MM.1S (cell line): ENCODE measurements around the gene SF3A2.
"Not testable (repeated sequence)": the region's sequence is repeated elsewhere in the genome, so short reads cannot be mapped to it uniquely, and the experiment has no call there.

Experiments used
- DNase-seq: peaks from one replicate; pipeline ENCODE4 v3.0.0-alpha.2; 2015
- H2AFZ ChIP-seq: fragments of 300-600 bp; sonication (generic); 2 replicates; pipeline ENCODE4 v1.6.0; 2016; ENCODE audit warnings: antibody characterized with exemption, low read length
- H3F3A ChIP-seq: fragments of 300-600 bp; sonication (generic); 2 replicates; pipeline ENCODE4 v1.6.1; 2016; ENCODE audit warnings: mild to moderate bottlenecking, antibody characterized with exemption, low read length, moderate library complexity, mixed read lengths; ENCODE audit not compliant: insufficient read depth
- H3K27ac ChIP-seq: fragments of 300-600 bp; sonication (generic); 2 replicates; pipeline ENCODE4 v1.5.1; 2016; ENCODE audit warnings: mild to moderate bottlenecking, low read length
- H3K27me3 ChIP-seq: fragments of 300-600 bp; sonication (generic); replicated peaks from 2 replicates; pipeline ENCODE4 v1.6.0; 2016; ENCODE audit warnings: low read length; ENCODE audit not compliant: insufficient read depth
- H3K36me3 ChIP-seq: fragments of 300-600 bp; sonication (generic); replicated peaks from 2 replicates; pipeline ENCODE4 v1.6.1; 2016; ENCODE audit warnings: mild to moderate bottlenecking, low read length, mixed read lengths; ENCODE audit not compliant: insufficient read depth
- H3K4me1 ChIP-seq: fragments of 300-600 bp; sonication (generic); 2 replicates; pipeline ENCODE4 v1.6.1; 2016; ENCODE audit warnings: low read length, mixed read lengths
- H3K4me2 ChIP-seq: fragments of 300-600 bp; sonication (generic); 2 replicates; pipeline ENCODE4 v1.6.0; 2016; ENCODE audit warnings: low read depth, low read length
- H3K4me3 ChIP-seq: fragments of 300-600 bp; sonication (generic); 2 replicates; pipeline ENCODE4 v1.5.1; 2016; ENCODE audit warnings: low read length, mixed read lengths
- H3K79me2 ChIP-seq: fragments of 300-600 bp; sonication (generic); 2 replicates; pipeline ENCODE4 v1.6.1; 2016; ENCODE audit warnings: mixed run types, low read length, mixed read lengths
- H3K9ac ChIP-seq: fragments of 300-600 bp; sonication (generic); 2 replicates; pipeline ENCODE4 v1.6.1; 2016; ENCODE audit warnings: low read length, mixed read lengths
- H3K9me2 ChIP-seq: fragments of 300-600 bp; sonication (generic); replicated peaks from 2 replicates; pipeline ENCODE4 v1.6.1; 2016; ENCODE audit warnings: mild to moderate bottlenecking, low read length, mixed read lengths; ENCODE audit not compliant: insufficient read depth
- H3K9me3 ChIP-seq: fragments of 300-600 bp; sonication (generic); replicated peaks from 2 replicates; pipeline ENCODE4 v1.6.1; 2016; ENCODE audit warnings: mild to moderate bottlenecking, low read length, mixed read lengths; ENCODE audit not compliant: insufficient read depth
- H4K20me1 ChIP-seq: fragments of 300-600 bp; sonication (generic); 2 replicates; pipeline ENCODE4 v1.6.1; 2016; ENCODE audit warnings: mild to moderate bottlenecking, low read length, moderate library complexity, mixed read lengths; ENCODE audit not compliant: insufficient read depth
- EZH2 ChIP-seq: fragments of 300-600 bp; sonication (generic); optimal IDR thresholded peaks from 2 replicates; pipeline ENCODE3; 2017; ENCODE audit warnings: low read depth, mild to moderate bottlenecking, antibody characterized with exemption, low read length, mixed read lengths
- EZH2phosphoT487 ChIP-seq: fragments of 300-600 bp; sonication (generic); IDR thresholded peaks from 2 replicates; pipeline ENCODE4 v1.6.1; 2018; ENCODE audit warnings: antibody characterized with exemption, low read length
- TF ChIP-seq, protein P1 (sequence below): fragments of 300-600 bp; sonication (generic); IDR thresholded peaks from 2 replicates; pipeline ENCODE4 v1.5.1; 2016; ENCODE audit warnings: antibody characterized with exemption, low read length, mixed read lengths

The SF3A2 gene

DNA sequence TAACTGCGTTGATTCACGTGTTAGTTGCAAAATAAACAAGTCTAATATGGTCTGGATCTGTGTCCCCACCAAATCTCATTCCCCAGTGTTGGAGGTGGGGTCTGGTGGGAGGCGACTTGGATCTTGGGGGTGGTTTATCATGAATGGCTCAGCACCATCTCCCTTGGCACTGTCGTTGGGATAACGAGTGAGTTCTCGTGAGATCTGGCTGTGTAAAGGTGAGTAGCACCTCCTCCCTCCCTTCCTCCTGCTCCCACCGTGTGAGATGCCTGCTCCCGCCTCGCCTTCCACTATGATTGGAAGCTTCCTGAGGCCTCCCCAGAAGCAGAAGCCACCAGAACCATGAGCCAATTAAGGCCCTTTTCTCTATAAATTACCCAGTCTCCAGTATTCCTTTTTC is 40.5 kb downstream of the SF3A2 start:
- Histone ChIP-seq H3K4me3 (no peak overlapping the region), H3K4me1 (peaks cover 18% of the 10 kb centered on the region), H3K36me3 (peaks cover 9% of the 10 kb centered on the region; the same call in 1 of the 2 replicates), H3F3A (peaks cover 22% of the 10 kb centered on the region), H3K9me3 (no peaks in the 10 kb centered on the region), H3K9me2 (no peaks in the 10 kb centered on the region), H3K27me3 (no peaks in the 10 kb centered on the region), H3K79me2 (peaks cover 30% of the 10 kb centered on the region), H2AFZ (no peak overlapping the region), H3K4me2 (no peak overlapping the region), H3K9ac (no peak overlapping the region), H3K27ac (no peak overlapping the region), H4K20me1 (peaks cover 14% of the 10 kb centered on the region)
- no peak for DNase-seq
- no peak for TF ChIP-seq EZH2phosphoT487
- no peak for TF ChIP-seq EZH2
- TF ChIP-seq, protein P1, sequence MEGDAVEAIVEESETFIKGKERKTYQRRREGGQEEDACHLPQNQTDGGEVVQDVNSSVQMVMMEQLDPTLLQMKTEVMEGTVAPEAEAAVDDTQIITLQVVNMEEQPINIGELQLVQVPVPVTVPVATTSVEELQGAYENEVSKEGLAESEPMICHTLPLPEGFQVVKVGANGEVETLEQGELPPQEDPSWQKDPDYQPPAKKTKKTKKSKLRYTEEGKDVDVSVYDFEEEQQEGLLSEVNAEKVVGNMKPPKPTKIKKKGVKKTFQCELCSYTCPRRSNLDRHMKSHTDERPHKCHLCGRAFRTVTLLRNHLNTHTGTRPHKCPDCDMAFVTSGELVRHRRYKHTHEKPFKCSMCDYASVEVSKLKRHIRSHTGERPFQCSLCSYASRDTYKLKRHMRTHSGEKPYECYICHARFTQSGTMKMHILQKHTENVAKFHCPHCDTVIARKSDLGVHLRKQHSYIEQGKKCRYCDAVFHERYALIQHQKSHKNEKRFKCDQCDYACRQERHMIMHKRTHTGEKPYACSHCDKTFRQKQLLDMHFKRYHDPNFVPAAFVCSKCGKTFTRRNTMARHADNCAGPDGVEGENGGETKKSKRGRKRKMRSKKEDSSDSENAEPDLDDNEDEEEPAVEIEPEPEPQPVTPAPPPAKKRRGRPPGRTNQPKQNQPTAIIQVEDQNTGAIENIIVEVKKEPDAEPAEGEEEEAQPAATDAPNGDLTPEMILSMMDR, result no peak

DNA sequence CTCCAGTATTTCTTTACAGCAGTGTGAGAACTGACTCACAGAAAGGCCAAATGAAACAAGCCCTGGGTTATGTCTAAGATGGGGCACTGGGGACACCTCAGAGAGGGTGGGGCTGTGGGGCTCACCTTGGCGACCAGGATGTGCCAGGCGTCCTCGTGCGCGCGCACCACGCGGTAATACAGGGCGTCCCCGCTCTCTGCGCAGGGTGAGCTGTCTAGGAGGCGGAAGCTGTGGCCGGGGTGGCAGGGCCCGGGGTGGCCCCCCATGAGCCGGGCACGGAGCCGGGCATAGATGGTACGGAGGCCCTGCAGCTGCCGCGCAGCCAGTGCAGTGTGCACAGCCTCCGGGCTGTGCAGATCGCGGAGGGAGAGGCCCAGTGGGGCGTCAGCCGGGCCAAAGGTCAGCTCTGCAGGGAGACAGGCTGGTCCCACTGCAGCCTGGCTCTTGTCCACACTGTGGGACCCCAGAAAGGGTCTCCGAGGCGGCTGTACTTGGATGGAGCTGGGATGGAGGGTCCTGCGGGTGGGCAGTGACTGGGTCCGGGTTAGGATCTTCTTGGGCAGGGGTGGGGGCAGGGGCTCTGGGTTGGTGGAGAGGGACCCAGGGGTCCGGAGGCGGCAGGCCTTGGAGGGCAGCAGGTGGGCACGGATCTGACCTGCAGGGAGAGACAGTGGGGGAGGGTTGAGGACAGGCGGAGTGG is 42.0 kb downstream of the SF3A2 start:
- H3K9me3 ChIP-seq, result no peaks in the 10 kb centered on the region
- no peak overlapping the region for H2AFZ ChIP-seq
- no peaks in the 10 kb centered on the region for H3K9me2 ChIP-seq
- peaks cover 7% of the 10 kb centered on the region for H3K4me1 ChIP-seq
- 0 out of 2 replicates have a peak, but pooled peaks cover under 1% of the 10 kb centered on the region for H4K20me1 ChIP-seq
- no peaks in the 10 kb centered on the region for H3K36me3 ChIP-seq
- no peak overlapping the region for H3K4me3 ChIP-seq
- TF ChIP-seq, protein P1, result no peak
- no peak for TF ChIP-seq EZH2phosphoT487
- no peak for TF ChIP-seq EZH2
- 0 out of 2 replicates have a peak, but pooled peaks cover 4% of the 10 kb centered on the region for H3K27me3 ChIP-seq
- no peak overlapping the region for H3K27ac ChIP-seq
- no peak for DNase-seq
- H3F3A ChIP-seq, result 0 out of 2 replicates have a peak, but pooled peaks cover 7% of the 10 kb centered on the region
- H3K79me2 ChIP-seq, result peaks cover 16% of the 10 kb centered on the region
- H3K4me2 ChIP-seq, result no peak overlapping the region
- H3K9ac ChIP-seq, result no peak overlapping the region

DNA sequence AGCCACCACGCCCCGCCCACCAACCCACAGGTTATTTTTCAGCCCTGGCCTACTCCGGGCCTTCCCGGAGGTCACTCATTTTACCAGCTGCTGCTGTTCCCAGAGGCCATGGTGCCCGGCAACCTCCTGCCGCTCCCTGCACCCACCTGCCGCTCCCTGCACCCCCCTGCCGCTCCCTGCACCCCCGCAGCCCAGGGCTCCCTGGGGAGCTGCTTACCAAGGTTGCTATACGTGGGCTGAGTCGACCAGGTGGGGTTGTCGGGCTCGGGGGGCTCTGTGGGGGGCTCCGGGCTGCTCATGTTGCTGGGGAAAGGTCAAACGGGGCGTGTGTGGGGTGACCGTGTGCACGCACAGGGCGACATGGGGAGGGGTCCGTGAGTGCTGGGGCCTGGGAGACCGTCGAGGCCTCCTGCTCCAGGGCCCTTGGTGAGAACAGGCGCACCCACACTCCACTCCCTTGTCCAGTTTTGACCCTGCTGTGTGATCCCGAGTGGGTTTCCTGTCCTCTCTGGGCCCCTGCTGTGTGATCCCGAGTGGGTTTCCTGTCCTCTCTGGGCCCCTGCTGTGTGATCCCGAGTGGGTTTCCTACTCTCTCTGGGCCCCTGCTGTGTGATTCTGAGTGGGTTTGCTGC is 44.1 kb downstream of the SF3A2 start:
- H3K9me2 ChIP-seq, result no peaks in the 10 kb centered on the region
- 0 out of 2 replicates have a peak, but pooled peaks cover 4% of the 10 kb centered on the region for H3K27me3 ChIP-seq
- H3K27ac ChIP-seq, result no peak overlapping the region
- H3K36me3 ChIP-seq, result no peaks in the 10 kb centered on the region
- no peaks in the 10 kb centered on the region for H3F3A ChIP-seq
- no peak overlapping the region for H3K4me3 ChIP-seq
- H3K9me3 ChIP-seq, result no peaks in the 10 kb centered on the region
- DNase-seq, result no peak
- H3K4me1 ChIP-seq, result no peaks in the 10 kb centered on the region
- no peaks in the 10 kb centered on the region for H4K20me1 ChIP-seq
- H2AFZ ChIP-seq, result no peak overlapping the region
- H3K9ac ChIP-seq, result no peak overlapping the region
- H3K4me2 ChIP-seq, result no peak overlapping the region
- TF ChIP-seq EZH2, result no peak
- H3K79me2 ChIP-seq, result no peaks in the 10 kb centered on the region

DNA sequence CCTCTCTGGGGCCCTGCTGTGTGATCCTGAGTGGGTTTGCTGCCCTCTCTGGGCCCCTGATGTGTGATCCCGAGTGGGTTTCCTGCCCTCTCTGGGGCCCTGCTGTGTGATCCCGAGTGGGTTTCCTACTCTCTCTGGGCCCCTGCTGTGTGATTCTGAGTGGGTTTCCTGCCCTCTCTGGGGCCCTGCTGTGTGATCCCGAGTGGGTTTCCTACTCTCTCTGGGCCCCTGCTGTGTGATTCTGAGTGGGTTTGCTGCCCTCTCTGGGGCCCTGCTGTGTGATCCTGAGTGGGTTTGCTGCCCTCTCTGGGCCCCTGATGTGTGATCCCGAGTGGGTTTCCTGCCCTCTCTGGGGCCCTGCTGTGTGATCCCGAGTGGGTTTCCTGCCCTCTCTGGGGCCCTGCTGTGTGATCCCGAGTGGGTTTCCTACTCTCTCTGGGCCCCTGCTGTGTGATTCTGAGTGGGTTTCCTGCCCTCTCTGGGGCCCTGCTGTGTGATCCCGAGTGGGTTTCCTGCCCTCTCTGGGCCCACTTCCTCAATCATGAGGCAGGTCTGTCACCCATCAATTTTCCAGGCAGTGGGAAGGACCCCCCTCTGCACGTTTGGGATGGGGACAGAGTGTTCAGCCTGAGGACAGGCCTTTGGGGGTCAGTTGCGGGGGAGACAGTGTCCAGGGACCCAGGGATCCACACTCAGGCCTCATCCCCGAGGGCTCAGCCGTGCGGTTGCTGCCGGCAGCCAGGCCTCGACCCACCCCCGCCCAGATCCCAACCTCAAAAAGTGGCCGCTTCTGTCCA is 44.8 kb downstream of the SF3A2 start:
- not testable (repeated sequence) for H3K9ac ChIP-seq, H2AFZ ChIP-seq, DNase-seq, H3K4me3 ChIP-seq, H3K9me2 ChIP-seq, H3F3A ChIP-seq, H3K27ac ChIP-seq, H3K36me3 ChIP-seq, H4K20me1 ChIP-seq, H3K4me2 ChIP-seq, H3K27me3 ChIP-seq, H3K79me2 ChIP-seq, H3K9me3 ChIP-seq, H3K4me1 ChIP-seq
